GM19463 (cell line): Measurements from ENCODE around the gene CTNNBL1.
A peak's percentile ranks its signal among the peaks of the same experiment; 100 is the strongest.
"Not testable (repeated sequence)": the region's sequence is repeated elsewhere in the genome, so short reads cannot be mapped to it uniquely, and the experiment has no call there.

Experiments used
- ATAC-seq: cut with Tn5 transposase; IDR thresholded peaks from one replicate; pipeline ENCODE4 v1.9.1; 2021; ENCODE audit warnings: mild to moderate bottlenecking, moderate library complexity; ENCODE audit not compliant: unreplicated experiment

Gene CTNNBL1, protein sequence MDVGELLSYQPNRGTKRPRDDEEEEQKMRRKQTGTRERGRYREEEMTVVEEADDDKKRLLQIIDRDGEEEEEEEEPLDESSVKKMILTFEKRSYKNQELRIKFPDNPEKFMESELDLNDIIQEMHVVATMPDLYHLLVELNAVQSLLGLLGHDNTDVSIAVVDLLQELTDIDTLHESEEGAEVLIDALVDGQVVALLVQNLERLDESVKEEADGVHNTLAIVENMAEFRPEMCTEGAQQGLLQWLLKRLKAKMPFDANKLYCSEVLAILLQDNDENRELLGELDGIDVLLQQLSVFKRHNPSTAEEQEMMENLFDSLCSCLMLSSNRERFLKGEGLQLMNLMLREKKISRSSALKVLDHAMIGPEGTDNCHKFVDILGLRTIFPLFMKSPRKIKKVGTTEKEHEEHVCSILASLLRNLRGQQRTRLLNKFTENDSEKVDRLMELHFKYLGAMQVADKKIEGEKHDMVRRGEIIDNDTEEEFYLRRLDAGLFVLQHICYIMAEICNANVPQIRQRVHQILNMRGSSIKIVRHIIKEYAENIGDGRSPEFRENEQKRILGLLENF

DNA sequence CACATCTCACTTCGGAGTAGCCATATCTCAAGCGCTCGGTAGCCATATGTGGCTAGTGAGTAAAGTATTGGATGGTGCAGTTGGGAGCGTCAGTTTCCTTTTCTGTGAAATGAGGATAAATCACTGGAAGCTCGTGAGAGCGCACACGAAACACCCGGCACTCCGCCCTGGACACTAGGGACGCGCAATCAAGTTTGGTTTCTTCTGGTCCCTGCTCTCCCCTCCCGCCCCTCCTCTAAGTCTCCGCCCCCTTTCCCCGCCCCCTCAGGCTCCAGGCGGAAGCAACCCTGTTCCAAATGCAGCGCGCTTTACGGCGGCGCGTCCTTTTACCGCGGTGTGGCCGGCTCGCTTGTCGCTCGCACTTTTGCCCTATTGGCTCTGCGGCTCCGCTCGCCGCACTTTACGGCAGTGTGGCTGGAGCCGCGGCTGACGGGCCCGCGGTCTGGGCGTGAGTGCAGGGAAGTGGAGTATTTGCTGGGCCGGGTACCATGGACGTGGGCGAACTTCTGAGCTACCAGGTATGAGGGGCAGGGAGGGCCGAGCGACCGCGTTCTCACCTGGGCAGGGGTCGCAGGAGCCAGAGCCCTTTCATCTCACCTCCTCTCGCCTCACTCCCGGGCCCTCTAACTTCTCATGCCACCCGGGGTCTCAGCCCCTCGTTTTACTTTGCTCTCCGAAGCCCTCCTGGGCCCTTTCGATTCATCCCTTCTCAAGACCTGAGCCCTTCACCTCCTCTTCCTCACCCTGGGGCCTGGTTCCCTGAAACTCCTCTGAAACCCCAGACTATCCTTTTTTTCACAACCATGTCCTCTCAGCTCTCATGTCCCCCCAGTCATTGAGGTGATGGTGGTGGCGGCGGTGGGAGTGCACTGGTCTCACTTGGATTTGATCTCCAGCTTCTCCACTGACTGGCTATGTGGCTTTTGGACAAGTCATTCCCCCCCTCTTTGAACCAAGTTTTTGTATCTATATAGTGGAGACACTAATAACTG, at the start of gene CTNNBL1:
Gene CTNNBL1, plus strand, starts transcription at position 396 of the 992 bp plus-strand sequence. Its CDS starts 93 bp downstream, at position 489.
- peak; percentile 72 for ATAC-seq

DNA sequence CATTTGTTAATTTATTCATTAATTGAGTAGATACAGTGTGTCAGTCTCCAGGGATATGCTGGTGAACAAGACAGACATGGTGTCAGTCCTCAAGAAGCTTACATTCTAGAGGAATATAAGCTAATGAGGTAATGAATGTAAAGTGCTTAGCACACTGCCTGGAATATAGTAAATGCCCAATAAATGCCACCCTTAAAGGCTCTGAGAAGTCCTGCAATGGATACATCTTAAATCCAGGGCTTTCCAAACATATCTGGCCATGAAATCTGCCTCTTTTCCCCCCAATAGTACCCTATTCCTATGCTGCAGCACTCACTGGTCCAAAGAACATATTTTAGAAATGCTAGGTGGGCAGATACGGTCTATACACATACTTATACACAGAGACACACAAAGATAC, 49.2 kb upstream of the CTNNBL1 start:
- ATAC-seq, result no peak

DNA sequence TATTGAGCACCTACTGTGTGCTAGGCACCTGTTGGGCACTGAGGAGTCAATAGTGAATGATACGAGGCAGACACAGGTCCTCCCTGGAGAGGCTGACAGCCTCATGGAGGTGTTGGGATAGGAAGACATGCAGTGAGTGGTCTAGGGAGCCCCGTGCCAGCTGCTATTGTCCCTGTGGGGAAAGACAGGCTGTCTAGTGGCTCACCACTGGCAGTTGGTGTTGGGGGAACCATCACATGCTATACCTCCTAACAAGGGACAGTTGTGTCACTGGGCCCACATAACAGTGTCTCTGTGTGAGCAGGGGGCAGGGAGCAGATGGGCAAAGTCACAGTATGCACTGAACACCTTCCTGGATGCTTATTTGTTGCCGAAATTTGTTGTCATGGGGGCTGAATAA, 45.9 kb upstream of the CTNNBL1 start:
- ATAC-seq, result no peak

DNA sequence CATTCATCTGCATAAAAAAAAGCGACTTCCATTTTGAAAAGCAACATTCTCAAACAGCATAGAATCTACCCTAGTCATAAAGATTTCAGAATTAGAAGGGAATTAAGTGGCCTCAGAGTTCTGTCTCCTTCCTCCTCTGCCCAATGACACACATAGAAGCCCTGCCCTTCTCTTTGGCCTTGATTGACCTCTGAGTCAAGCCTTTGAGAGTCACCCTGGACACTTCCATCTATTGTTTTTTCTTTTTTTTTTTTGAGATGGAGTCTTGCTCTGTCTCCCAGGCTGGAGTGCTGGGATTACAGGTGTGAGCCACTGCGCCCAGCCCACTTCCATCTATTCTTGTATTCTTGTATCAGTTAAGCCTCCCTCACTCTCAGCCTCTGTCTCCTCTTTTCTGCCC, 44.8 kb upstream of the CTNNBL1 start:
- ATAC-seq, result no peak

DNA sequence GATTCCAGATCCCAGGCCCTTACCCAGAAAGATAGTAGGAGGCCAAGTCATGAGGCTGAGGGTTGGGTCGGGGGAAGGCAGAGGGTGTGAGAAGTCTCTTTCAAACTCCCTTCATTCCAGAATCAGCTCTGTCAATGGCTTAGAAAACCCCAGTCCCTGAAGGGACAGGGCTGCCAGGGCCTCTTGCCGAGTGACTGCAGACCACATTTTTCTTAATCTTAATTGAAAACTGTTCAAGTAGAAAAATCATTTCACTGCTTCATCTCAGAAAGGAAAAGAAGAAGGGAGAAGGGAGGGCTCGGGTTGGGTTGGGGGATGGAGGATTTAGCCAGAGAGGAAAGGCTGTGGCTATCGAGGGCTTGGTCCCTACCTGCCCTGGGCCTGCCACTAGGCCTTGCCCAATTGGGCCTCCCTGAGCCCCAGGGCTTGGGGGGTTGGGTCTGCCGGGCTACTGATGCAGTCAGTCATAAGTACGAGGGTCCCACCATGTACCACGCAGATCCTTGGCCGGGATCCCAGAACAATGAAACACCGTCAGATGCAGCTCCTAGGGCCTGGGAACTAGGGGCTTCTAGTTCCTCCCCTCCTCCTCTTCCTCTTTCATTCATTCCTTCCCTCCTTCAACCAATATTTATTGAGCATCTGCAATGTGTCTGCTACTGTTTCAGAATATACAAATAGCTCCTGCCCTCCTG, 44.0 kb upstream of the CTNNBL1 start:
- ATAC-seq, result no peak

DNA sequence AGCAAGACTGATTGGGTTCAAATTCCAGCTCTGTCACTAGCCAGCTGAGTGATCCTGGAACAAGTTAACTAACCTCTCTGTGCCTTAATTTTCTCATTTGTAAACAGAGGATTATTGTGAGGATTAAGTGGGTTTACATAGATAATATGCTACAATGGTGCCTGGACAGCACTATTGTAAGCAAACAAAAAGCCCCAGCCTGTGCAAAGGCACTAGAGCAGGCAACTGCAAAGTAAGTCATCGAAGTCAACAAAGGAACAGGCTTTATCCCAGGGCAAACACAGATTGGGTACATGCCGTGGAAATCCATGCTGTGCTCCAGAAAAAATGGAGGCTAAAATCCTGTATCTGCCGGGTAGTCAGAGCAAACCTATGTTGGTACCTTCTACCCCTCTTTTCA, 43.2 kb upstream of the CTNNBL1 start:
- ATAC-seq, result no peak

DNA sequence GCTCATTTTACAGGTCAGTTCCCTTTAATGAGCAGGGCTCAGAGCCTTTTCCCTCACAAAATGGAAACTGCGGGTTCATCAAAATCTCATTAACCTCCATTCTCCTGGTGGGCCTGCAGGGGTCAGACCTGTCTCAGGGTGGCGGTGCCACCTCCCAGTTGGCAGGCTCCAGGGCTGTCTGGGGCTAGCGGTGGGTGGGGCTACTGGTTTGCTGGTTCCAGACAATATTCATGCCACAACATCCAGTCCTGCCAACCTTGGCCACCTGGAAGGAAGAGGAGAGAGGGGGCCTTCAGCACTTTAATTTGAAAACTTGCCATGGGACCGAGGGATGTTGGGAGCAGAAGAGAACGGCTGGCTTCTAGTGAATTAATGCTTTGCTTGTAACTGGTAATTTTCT, 41.9 kb upstream of the CTNNBL1 start:
- ATAC-seq, result no peak

DNA sequence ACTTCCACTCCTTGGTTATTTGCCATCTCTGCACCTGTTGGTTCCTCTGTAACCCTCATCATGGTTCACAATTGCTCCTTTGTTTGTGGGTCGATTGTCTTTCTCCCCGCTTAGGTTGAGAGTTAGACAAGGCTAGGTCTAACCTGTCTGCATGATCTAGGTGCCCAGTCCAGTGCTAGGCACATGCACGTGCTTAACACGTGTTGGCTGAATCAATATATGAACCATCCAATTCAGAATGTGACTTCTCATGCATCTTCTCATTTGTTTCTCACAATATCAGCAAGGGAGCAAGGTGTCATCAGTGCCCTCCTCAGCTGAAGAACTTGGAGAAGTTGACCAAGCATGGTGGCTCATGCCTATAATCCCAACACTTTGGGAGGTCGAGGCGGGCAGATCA, 36.9 kb upstream of the CTNNBL1 start:
- no peak for ATAC-seq

DNA sequence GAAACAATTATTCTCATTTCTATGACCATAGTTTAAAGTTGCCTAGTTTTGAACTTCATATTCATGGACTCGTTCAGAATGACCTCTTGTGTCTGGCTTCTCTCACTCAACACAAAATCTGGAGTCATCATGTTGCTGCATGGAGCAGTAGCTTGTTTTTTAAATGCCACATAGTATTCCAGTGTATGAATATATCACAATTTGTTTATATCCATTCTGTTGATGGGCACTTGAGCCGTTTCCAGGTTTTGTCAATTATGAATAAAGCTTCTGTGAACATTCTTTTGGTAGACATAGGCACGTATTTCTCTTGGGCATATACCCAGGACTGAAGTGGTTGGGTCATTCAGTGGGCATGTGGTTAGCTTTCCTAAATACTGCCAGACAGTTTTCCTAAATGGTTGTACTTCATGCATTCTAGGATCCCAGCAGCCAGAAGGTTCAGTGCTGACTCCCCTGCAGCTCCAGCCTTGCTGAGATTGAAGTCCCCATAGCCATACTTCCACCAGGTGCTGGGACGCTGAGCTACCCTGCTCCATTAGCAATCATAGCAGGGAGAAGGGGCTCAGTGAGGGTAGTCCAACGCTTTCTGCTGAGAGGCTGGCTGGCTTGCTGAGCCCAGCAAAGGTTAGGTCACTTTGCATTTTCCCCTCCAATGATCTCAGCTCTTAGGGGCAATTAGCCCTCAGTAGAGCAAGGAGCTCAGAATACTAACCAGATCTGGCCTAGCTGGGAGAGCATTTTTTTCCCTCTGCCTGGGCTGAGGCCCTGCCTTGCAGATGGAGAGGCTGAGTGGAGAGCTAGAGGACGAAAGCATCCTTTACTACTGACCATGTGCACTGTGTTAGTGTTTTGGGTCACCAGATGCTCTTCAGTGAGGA, 35.7 kb upstream of the CTNNBL1 start:
- ATAC-seq, result no peak

DNA sequence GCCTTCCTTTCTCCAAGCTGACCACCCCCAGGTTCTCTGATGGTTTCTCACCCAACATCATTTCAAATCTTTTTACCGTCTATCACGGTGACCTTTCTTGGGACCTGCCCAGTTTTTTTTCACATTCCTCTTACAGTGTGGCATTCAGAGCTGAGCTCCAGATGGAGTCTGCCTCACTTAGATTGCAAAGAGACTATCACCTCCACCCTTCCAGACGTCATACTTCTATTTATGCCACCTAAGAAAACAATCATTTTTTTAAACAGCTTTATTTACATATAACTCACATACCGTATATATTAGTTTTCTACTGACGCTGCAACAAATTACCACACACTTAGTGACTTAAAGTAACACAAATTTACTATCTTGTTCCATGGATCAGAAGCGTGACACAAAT, 32.3 kb upstream of the CTNNBL1 start:
- no peak for ATAC-seq

DNA sequence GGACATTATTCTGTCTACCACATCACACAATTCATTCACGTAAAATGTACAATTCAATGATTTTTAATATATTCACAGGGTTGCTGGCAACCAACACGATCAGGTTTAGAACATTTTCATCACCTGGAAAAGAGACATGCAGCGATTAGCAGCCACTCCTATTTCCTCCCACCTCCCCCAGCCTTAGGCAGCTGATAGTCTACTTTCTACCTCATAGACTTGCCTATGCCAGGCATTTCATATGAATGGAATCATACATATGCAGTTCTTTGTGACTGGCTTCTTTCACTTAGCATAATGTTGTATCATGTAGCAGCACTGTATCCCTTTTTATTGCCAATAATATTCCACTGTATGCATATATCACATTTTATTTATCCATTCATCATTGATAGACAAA, 31.5 kb upstream of the CTNNBL1 start:
- no peak for ATAC-seq

DNA sequence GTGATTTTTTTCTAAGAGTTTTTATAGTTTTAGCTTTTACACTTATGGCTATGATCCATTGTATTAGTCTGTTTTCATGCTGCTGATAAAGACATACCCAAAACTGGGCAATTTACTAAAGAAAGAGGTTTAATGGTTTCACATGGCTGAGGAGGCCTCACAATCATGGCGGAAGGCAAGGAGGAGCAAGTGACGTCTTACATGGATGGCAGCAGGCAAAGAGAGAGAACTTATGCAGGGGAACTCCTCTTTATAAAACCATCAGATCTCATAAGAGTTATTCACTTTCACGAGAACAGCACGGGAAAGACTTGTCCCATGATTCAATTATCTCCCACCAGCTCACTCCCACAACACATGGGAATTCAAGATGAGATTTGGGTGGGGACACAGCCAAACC, 29.2 kb upstream of the CTNNBL1 start:
- not testable (repeated sequence) for ATAC-seq

DNA sequence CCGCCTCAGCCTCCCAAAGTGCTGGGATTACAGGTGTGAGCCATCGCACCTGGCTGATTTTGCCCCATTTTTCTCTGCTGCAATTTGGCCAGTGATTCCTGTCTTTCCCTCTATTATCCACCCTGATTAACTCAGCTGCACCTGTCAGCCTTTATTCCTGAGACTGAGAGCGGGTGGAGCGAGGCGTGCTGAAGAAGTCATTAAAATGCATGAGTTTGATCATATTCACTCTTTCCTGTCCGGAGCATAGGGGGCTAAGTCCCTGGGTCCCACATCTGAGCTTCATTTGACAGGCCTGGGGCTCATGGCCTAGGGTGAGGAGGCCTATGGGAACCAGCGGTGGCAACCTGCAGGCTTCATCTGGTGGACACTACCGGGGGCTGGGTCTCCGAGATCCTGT, 25.7 kb upstream of the CTNNBL1 start:
- no peak for ATAC-seq

DNA sequence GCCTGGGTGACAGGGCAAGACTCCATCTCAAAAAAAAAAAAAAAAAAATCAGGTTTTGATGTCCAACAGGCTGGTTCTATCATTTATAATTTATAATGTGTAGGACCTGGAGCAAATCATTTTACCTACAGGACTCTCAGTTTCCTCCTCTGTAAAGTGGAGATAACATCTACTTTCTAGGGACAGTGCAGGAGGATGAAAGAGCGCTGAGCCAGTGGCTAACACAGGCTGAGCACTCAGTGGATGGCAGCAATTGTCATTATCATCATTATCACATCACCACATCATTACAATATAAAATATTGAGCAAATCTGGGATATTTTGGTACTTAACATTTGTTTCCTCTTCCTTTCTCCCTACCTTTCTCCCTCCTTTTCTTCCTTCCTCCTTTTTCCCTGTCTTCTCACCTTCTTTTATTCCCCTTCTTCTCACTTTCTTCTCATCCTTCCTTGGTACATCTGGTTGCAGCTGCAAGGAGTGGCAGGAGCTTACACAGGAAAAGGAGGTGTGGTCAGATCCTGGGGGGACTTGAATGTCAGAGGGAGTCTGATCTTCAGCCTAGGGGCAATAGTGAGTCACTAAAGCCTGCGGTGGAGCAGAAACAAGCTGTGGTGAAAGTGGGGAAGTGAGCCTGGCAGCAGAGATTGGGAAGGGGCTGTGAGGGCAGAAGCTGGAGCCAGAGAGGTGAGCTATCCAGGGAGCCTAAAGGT, 24.6 kb upstream of the CTNNBL1 start:
- no peak for ATAC-seq

DNA sequence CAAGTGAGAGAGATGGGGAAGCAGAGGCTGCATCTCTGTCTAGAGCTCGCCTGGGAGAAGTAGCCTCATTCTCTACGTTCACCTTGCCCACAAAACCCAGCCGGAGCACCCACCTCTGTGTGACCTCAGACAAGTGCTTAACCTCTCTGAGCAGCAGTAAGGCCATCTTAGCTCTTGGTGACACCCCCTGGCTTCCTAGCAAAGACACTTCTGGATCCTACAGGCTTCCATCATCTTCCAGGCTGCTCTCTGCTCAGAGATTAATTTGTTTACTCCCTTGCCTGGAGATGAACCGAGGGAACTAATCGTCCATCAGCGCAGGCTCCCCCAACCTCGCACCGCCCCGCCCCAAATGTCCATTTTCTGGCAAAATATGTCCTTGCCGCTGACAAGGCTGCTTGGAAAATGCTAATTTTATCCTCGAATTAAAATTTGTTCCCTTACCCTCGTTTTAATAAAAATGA, 24.0 kb upstream of the CTNNBL1 start:
- no peak for ATAC-seq

DNA sequence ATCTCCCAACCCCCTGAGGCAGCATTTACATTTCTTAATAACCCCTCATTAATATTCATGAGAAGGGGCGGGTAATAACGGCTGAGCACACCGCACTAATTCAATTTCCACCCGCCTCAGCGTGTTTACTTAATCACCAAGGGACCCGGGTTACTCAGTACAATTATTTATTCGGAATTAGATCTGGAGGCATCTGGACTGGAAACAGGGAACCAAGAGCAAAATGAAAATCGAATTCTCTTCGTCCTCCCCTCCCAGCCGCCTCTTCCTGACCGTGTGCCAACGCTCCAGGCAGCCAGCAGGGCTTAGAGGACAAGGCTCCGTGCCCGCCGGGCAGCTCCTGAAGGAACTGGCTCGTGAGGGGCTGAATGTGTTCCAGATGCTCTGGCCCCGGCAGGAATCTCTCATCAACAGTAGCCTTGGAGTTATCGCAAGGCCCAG, 23.5 kb upstream of the CTNNBL1 start:
- no peak for ATAC-seq

DNA sequence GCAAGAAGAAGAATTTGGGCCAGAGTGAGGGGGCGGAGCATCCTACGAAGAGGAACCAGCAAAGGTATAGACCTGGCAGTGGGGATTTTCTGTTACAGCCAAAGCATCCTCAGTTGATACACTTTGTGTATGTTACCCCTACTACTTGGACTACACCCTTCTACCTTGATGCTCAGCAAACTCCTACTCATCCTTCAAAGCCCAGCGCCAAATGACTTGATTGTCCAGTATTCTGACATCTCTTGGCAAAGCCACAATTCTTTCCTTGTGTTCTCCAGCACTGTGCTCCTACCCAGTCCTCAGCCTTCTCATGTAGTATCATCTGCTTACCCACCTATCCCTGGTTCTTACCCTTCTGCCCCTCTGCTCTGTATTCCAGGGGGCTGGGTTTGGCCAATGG, 21.7 kb upstream of the CTNNBL1 start:
- ATAC-seq, result no peak

DNA sequence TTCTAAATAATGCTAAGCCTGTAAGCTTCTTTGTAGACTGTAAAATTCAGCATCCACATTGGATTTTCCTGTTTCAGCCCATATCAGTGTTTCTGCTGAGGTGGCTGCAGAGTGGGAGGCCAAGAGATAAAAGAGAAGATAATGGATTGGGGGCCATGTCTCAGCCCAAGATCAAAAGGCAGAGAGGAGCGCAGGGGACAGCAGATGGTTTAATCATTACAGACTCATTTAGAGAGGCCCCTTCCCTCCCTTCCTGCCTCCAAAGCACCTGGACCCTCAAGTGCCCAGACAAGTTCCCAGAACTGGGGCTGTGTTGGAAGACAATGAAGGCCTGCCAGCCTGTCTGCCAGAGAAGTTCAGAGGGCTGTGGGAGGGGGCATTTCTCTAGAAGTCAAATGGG, 20.4 kb upstream of the CTNNBL1 start:
- no peak for ATAC-seq

DNA sequence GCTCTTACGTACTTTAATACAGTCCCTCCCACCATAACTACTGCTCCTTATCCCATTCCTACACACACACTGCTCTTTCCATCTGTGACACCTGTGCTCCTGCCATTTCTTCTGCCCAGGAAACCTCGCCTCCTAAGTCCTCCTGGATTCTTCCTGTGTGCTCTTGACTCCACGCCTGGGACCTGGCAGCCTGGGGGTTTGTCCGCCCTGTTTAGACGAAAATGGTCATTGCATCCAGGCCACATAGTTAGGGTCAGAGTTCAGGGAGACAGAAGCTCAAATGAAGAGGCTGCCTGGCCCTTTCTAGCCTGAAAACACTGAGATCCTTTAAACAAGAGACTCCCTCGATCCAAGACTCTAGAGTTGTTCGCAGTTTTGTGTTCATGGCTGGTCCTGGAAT, 17.4 kb upstream of the CTNNBL1 start:
- no peak for ATAC-seq
